WTC11 (cell line): ENCODE results near the gene KCNMA1. TPM values are rescaled to one million over a fixed set of nuclear protein-coding genes. Genes with fewer than 3 reads are reported as not detected.
A peak's percentile ranks its signal among the peaks of the same experiment; 100 is the strongest.
"Not testable (repeated sequence)": the region's sequence is repeated elsewhere in the genome, so short reads cannot be mapped to it uniquely, and the experiment has no call there.

Experiments used
- ATAC-seq: fragments of 200-7000 bp; cut with Tn5 transposase; 2 replicates; pipeline ENCODE4 v1.10.0; 2021; ENCODE audit warnings: mild to moderate bottlenecking, moderate library complexity
- CTCF ChIA-PET: fragments of 300-600 bp; sonication (Branson Sonifier 250); formaldehyde crosslinking; loops from one replicate; lab custom pipeline; 2021; ENCODE audit warnings: antibody characterized with exemption; lab: Charles Lee
- POLR2A ChIA-PET: fragments of 350-600 bp; sonication (Branson Sonifier 250); formaldehyde crosslinking; loops from one replicate; lab custom pipeline; 2021; ENCODE audit warnings: antibody characterized with exemption; lab: Charles Lee
- DNase-seq: peaks from one replicate; pipeline ENCODE4 v3.0.0; 2021; ENCODE audit warnings: low spot score
- H3K27ac Mint-ChIP-seq: 2 replicates; pipeline ENCODE4 v1.8.0; 2021; ENCODE audit warnings: mixed read lengths
- H3K27me3 Mint-ChIP-seq: 2 replicates; pipeline ENCODE4 v1.8.0; 2021; ENCODE audit warnings: low read depth, mild to moderate bottlenecking, moderate library complexity, mixed read lengths
- H3K36me3 Mint-ChIP-seq: 2 replicates; pipeline ENCODE4 v1.8.0; 2021; ENCODE audit warnings: mixed read lengths
- H3K4me1 Mint-ChIP-seq: 2 replicates; pipeline ENCODE4 v1.8.0; 2022; ENCODE audit warnings: mixed read lengths
- H3K4me3 Mint-ChIP-seq: 2 replicates; pipeline ENCODE4 v1.8.0; 2021; ENCODE audit warnings: mild to moderate bottlenecking, moderate library complexity, mixed read lengths
- H3K9me3 Mint-ChIP-seq: 2 replicates; pipeline ENCODE4 v1.8.0; 2021; ENCODE audit warnings: mixed read lengths
- ELF4 ChIP-seq: sonication (generic); formaldehyde crosslinking; IDR thresholded peaks from 2 replicates; pipeline ENCODE4 v1.8.1; 2022; ENCODE audit warnings: low read depth, mild to moderate bottlenecking, moderate library complexity, missing genetic modification reagents
- FOXK1 ChIP-seq: sonication (generic); formaldehyde crosslinking; IDR thresholded peaks from 2 replicates; pipeline ENCODE4 v1.8.0; 2022; ENCODE audit warnings: mild to moderate bottlenecking, moderate library complexity, missing genetic modification reagents
- JAZF1 ChIP-seq: fragments of 250-450 bp; sonication (Bioruptor Pico); IDR thresholded peaks from 2 replicates; pipeline ENCODE4 v1.9.0; 2021; ENCODE audit warnings: moderate library complexity, mild to moderate bottlenecking, inconsistent platforms
- KAT7 ChIP-seq: sonication (generic); formaldehyde crosslinking; IDR thresholded peaks from 2 replicates; pipeline ENCODE4 v1.8.1; 2023; ENCODE audit warnings: missing genetic modification reagents, mild to moderate bottlenecking, borderline replicate concordance
- MXD4 ChIP-seq: fragments of 250-450 bp; sonication (Bioruptor Pico); IDR thresholded peaks from 2 replicates; pipeline ENCODE4 v1.8.0; 2021; ENCODE audit warnings: mild to moderate bottlenecking, moderate library complexity, borderline replicate concordance
- MYBL2 ChIP-seq: sonication (generic); formaldehyde crosslinking; IDR thresholded peaks from 2 replicates; pipeline ENCODE4 v1.8.1; 2023; ENCODE audit warnings: mild to moderate bottlenecking, moderate library complexity, missing genetic modification reagents
- NFATC4 ChIP-seq: fragments of 250-450 bp; sonication (Bioruptor Pico); IDR thresholded peaks from 2 replicates; pipeline ENCODE4 v1.9.0; 2021; ENCODE audit warnings: mild to moderate bottlenecking
- NFYB ChIP-seq: sonication (generic); formaldehyde crosslinking; conservative IDR thresholded peaks from 2 replicates; pipeline ENCODE4 v1.8.0; 2022; ENCODE audit warnings: low read depth, missing genetic modification reagents
- NR3C1 ChIP-seq: sonication (generic); formaldehyde crosslinking; conservative IDR thresholded peaks from 2 replicates; pipeline ENCODE4 v1.8.1; 2023; ENCODE audit warnings: low read depth, mild to moderate bottlenecking, missing genetic modification reagents
- SMAD3 ChIP-seq: sonication (generic); formaldehyde crosslinking; IDR thresholded peaks from 2 replicates; pipeline ENCODE4 v1.8.0; 2022; ENCODE audit warnings: missing genetic modification reagents, mild to moderate bottlenecking, borderline replicate concordance
- SMAD4 ChIP-seq: sonication (generic); formaldehyde crosslinking; IDR thresholded peaks from 2 replicates; pipeline ENCODE4 v1.8.0; 2022; ENCODE audit warnings: mild to moderate bottlenecking, missing genetic modification reagents
- TCF7 ChIP-seq: sonication (generic); formaldehyde crosslinking; IDR thresholded peaks from 2 replicates; pipeline ENCODE4 v1.8.0; 2022; ENCODE audit warnings: mild to moderate bottlenecking, low read depth, missing genetic modification reagents, moderate library complexity
- TP53 ChIP-seq: sonication (generic); formaldehyde crosslinking; IDR thresholded peaks from 2 replicates; pipeline ENCODE4 v1.8.1; 2023; ENCODE audit warnings: mild to moderate bottlenecking, missing genetic modification reagents
- ZNF219 ChIP-seq: sonication (generic); formaldehyde crosslinking; IDR thresholded peaks from 2 replicates; pipeline ENCODE4 v1.8.0; 2023; ENCODE audit warnings: missing genetic modification reagents, mild to moderate bottlenecking, borderline replicate concordance
- total RNA-seq: library from RNA; stranded (reverse); gene quantifications from 3 replicates; pipeline ENCODE4 v1.2.3, GENCODE V29; 2021
- TF ChIP-seq, protein P1 (sequence below): sonication (generic); formaldehyde crosslinking; IDR thresholded peaks from 2 replicates; pipeline ENCODE4 v1.8.1; 2022; ENCODE audit warnings: low read depth, missing genetic modification reagents, borderline replicate concordance
- TF ChIP-seq, protein P2 (sequence below): sonication (generic); formaldehyde crosslinking; IDR thresholded peaks from 2 replicates; pipeline ENCODE4 v1.8.0; 2022; ENCODE audit warnings: missing genetic modification reagents
- TF ChIP-seq, protein P3 (sequence below): fragments of 250-450 bp; sonication (Bioruptor Pico); IDR thresholded peaks from 2 replicates; pipeline ENCODE4 v1.8.0; 2021; ENCODE audit warnings: mild to moderate bottlenecking
- TF ChIP-seq, protein P4 (sequence below): fragments of 250-450 bp; sonication (Bioruptor Pico); conservative IDR thresholded peaks from 2 replicates; pipeline ENCODE4 v1.9.0; 2021; ENCODE audit warnings: mild to moderate bottlenecking
- TF ChIP-seq, protein P5 (sequence below): sonication (generic); formaldehyde crosslinking; conservative IDR thresholded peaks from 2 replicates; pipeline ENCODE4 v1.8.1; 2022; ENCODE audit warnings: mild to moderate bottlenecking, missing genetic modification reagents
- TF ChIP-seq, protein P6 (sequence below): sonication (generic); formaldehyde crosslinking; IDR thresholded peaks from 2 replicates; pipeline ENCODE4 v1.8.1; 2023; ENCODE audit warnings: mild to moderate bottlenecking, missing genetic modification reagents

The KCNMA1 gene
- total RNA-seq, 1 experiment from 2014 or later = 7.3 TPM

DNA sequence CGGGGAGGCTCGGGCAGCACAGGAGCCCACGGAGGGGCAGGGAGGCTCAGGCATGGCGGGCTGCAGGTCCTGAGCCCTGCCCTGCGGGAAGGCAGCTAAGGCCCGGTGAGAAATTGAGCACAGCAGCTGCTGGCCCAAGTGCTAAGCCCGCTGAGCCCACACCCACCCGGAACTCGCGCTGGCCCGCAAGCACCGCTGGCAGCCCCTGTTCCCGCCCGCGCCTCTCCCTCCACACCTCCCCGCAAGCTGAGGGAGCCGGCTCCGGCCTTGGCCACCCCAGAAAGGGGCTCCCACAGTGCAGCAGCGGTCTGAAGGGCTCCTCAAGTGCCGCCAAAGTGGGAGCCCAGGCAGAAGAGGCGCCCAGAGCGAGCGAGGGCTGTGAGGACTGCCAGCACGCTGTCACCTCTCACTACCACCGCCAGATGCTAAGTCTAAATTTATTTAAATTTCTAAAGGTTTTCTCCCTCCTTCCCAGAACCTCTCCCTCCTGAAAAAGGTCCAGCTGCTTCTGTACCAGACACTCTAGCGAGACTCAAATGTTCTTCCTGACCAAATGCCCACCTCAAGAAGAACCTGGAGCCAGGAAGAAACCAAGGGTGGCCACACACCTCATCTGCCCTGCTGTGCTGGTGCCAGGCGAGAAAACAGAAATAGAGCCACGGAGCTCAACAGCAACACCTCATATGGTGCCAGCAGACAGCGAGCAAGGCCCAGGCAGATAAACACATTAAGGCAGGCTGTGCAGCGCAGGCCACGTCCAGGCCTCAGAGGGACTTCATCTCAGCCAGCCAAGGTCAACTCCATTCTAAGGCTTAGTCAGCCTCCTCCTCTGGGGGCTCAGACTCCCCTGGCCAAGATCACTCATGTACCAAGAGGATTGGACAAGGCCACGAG, 47.0 kb downstream of the KCNMA1 start (continued):
- TF ChIP-seq, protein P1, sequence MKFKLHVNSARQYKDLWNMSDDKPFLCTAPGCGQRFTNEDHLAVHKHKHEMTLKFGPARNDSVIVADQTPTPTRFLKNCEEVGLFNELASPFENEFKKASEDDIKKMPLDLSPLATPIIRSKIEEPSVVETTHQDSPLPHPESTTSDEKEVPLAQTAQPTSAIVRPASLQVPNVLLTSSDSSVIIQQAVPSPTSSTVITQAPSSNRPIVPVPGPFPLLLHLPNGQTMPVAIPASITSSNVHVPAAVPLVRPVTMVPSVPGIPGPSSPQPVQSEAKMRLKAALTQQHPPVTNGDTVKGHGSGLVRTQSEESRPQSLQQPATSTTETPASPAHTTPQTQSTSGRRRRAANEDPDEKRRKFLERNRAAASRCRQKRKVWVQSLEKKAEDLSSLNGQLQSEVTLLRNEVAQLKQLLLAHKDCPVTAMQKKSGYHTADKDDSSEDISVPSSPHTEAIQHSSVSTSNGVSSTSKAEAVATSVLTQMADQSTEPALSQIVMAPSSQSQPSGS (CRISPR knock-in tag) = no peak
- TF ChIP-seq NFATC4 = no peak
- no peak for TF ChIP-seq FOXK1 (CRISPR knock-in tag)
- no peak for TF ChIP-seq NR3C1 (CRISPR knock-in tag)
- TF ChIP-seq MXD4 (CRISPR knock-in tag) = no peak
- TF ChIP-seq, protein P2, sequence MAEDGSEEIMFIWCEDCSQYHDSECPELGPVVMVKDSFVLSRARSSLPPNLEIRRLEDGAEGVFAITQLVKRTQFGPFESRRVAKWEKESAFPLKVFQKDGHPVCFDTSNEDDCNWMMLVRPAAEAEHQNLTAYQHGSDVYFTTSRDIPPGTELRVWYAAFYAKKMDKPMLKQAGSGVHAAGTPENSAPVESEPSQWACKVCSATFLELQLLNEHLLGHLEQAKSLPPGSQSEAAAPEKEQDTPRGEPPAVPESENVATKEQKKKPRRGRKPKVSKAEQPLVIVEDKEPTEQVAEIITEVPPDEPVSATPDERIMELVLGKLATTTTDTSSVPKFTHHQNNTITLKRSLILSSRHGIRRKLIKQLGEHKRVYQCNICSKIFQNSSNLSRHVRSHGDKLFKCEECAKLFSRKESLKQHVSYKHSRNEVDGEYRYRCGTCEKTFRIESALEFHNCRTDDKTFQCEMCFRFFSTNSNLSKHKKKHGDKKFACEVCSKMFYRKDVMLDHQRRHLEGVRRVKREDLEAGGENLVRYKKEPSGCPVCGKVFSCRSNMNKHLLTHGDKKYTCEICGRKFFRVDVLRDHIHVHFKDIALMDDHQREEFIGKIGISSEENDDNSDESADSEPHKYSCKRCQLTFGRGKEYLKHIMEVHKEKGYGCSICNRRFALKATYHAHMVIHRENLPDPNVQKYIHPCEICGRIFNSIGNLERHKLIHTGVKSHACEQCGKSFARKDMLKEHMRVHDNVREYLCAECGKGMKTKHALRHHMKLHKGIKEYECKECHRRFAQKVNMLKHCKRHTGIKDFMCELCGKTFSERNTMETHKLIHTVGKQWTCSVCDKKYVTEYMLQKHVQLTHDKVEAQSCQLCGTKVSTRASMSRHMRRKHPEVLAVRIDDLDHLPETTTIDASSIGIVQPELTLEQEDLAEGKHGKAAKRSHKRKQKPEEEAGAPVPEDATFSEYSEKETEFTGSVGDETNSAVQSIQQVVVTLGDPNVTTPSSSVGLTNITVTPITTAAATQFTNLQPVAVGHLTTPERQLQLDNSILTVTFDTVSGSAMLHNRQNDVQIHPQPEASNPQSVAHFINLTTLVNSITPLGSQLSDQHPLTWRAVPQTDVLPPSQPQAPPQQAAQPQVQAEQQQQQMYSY (CRISPR knock-in tag) = no peak
- TF ChIP-seq, protein P3, sequence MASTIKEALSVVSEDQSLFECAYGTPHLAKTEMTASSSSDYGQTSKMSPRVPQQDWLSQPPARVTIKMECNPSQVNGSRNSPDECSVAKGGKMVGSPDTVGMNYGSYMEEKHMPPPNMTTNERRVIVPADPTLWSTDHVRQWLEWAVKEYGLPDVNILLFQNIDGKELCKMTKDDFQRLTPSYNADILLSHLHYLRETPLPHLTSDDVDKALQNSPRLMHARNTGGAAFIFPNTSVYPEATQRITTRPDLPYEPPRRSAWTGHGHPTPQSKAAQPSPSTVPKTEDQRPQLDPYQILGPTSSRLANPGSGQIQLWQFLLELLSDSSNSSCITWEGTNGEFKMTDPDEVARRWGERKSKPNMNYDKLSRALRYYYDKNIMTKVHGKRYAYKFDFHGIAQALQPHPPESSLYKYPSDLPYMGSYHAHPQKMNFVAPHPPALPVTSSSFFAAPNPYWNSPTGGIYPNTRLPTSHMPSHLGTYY (CRISPR knock-in tag) = no peak

DNA sequence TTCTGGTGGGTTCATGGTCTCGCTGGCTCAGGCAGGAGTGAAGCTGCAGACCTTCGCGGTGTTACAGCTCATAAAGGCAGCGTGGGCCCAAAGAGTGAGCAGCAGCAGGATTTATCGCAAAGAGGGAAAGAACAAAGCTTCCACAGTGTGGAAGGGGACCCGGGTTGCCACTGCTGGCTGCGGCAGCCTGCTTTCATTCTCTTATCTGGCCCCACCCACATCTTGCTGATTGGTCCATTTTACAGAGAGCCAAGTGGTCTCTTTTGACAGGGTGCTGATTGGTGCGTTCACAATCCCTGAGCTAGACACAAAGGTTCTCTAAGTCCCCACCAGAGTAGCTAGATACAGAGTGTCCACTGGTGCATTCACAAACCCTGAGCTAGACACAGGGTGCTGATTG, 47.9 kb downstream of the KCNMA1 start:
- peak; percentile 63 for TF ChIP-seq NFYB (CRISPR knock-in tag)
- CTCF ChIA-PET = interaction anchor here (1.0 kb wide), 1 partner anchor 16 kb away, joined by 3 read pairs; no protein-coding TSS in a partner anchor
- H3K4me3 Mint-ChIP-seq, DNase-seq, POLR2A ChIA-PET, H3K27ac Mint-ChIP-seq, H3K9me3 Mint-ChIP-seq, ATAC-seq, H3K36me3 Mint-ChIP-seq: not testable (repeated sequence)
- Mint-ChIP-seq H3K27me3 (peaks cover 26% of the 10 kb centered on the region), H3K4me1 (peaks cover 15% of the 10 kb centered on the region)

DNA sequence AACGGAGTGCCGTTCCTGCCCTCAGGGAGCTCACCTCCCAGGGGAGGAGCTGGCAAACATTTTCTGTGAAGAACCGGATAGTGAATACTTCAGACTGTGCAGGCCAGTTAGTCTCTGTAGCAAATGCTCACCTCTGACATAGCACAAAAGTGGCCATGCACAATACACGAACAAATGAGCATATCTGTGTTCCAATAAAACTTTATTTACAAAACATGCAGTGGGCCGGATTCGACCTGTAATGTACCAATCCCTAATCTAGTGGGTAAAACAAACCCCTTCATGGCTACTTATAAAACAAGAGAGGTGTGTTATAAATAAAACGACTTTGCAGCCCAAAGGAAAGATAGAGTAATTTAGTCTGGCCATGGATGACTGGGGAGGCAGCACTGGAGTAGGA, 48.7 kb downstream of the KCNMA1 start:
- TF ChIP-seq, protein P4, sequence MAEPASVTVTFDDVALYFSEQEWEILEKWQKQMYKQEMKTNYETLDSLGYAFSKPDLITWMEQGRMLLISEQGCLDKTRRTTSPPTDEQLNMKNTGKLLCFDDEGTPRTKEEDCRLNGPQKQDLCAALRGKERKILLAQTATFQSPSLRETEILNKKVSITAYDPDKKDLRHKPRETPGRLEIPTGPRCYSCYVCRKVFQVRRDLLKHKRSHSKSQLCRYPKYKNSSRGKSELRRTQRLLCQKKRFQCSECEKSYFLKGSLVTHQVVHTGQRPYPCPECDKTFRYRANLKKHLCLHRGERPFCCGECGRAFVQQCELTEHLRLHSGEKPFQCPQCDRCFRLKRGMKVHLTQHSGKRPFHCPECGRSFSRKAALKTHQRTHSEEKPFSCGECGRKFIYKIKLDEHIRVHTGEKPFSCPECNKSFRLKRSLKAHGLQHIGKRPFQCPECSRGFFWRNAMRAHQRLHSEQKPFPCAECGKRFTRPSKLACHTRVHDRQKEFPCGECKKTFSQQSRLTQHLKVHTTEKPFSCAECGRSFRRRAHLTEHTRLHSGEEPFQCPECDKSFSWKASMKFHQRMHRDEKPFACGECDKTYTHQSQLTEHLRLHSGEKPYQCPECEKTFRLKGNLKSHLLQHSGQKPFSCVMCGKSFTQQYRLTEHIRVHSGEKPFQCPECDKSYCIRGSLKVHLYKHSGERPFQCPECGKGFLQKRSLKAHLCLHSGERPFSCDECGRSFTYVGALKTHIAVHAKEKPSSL (CRISPR knock-in tag) = no peak
- TF ChIP-seq JAZF1 (CRISPR knock-in tag) = no peak
- no peak for TF ChIP-seq TP53
- TF ChIP-seq TCF7 (CRISPR knock-in tag) = no peak
- no peak for TF ChIP-seq SMAD4 (CRISPR knock-in tag)
- TF ChIP-seq KAT7 = no peak
- TF ChIP-seq ELF4 (CRISPR knock-in tag) = no peak
- no peak for TF ChIP-seq MYBL2 (CRISPR knock-in tag)
- TF ChIP-seq SMAD3 (CRISPR knock-in tag) = no peak
- TF ChIP-seq, protein P5, sequence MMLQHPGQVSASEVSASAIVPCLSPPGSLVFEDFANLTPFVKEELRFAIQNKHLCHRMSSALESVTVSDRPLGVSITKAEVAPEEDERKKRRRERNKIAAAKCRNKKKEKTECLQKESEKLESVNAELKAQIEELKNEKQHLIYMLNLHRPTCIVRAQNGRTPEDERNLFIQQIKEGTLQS (CRISPR knock-in tag) = no peak
- TF ChIP-seq, protein P6, sequence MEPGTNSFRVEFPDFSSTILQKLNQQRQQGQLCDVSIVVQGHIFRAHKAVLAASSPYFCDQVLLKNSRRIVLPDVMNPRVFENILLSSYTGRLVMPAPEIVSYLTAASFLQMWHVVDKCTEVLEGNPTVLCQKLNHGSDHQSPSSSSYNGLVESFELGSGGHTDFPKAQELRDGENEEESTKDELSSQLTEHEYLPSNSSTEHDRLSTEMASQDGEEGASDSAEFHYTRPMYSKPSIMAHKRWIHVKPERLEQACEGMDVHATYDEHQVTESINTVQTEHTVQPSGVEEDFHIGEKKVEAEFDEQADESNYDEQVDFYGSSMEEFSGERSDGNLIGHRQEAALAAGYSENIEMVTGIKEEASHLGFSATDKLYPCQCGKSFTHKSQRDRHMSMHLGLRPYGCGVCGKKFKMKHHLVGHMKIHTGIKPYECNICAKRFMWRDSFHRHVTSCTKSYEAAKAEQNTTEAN (CRISPR knock-in tag) = no peak
- no peak for TF ChIP-seq NFYB (CRISPR knock-in tag)
- no peak for TF ChIP-seq ZNF219 (CRISPR knock-in tag)
- H3K9me3 Mint-ChIP-seq = no peaks in the 10 kb centered on the region
- DNase-seq = no peak
- H3K4me3 Mint-ChIP-seq = no peak overlapping the region
- CTCF ChIA-PET = no interaction called here
- peaks cover 15% of the 10 kb centered on the region for H3K4me1 Mint-ChIP-seq
- H3K27me3 Mint-ChIP-seq = peaks cover 26% of the 10 kb centered on the region
- H3K27ac Mint-ChIP-seq = no peak overlapping the region
- ATAC-seq = no peak
- POLR2A ChIA-PET = no interaction called here
- H3K36me3 Mint-ChIP-seq = no peaks in the 10 kb centered on the region
